ENCODE results near the gene ACP3.

- TF ChIP-seq ZNF24 (IDR thresholded peaks at IDR 0.05) = no peak
- TF ChIP-seq UBTF (IDR thresholded peaks at IDR 0.05; ENCODE audit: borderline replicate concordance in 1 of 2, low read depth in 2 of 2, low read length in 2 of 2) = no peak
- no peak for TF ChIP-seq ZNF263 (CRISPR knock-in tag; IDR thresholded peaks at IDR 0.05; ENCODE audit: borderline replicate concordance)
These were observed 5.4 kb upstream of the ACP3 start for GRCh38 chr3:132311841-132312240.

All from K562 (cell line).